ENCODE results near the gene PCDHA7.

DNA sequence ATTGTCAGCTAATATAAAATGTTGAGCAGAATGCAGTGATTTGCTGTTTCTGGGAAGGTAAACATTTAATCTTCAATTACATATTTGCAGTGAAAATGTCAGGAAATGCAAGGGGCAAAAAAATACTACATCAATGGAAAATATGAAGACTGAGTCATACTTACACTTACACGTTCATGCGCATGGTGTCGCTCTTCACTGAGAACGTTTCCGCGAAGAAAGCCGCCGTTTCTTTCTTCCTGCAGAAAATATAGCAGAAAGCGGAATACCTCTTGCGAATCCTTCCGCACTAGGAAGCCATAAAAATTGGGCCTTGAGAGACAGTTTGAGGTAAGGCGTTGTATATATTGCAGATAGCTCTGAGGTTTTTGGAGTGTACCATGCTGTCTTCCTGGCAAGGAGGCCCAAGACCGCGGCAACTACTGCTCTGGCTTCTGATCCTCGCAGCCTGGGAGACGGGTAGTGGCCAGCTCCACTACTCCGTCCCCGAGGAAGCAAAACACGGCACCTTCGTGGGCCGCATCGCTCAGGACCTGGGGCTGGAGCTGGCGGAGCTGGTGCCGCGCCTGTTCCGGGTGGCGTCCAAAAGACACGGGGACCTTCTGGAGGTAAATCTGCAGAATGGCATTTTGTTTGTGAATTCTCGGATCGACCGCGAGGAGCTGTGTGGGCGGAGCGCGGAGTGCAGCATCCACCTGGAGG is 48.0 kb downstream of the PCDHA7 start, which contains the start of gene PCDHA13:
- TF ChIP-seq, protein P1, sequence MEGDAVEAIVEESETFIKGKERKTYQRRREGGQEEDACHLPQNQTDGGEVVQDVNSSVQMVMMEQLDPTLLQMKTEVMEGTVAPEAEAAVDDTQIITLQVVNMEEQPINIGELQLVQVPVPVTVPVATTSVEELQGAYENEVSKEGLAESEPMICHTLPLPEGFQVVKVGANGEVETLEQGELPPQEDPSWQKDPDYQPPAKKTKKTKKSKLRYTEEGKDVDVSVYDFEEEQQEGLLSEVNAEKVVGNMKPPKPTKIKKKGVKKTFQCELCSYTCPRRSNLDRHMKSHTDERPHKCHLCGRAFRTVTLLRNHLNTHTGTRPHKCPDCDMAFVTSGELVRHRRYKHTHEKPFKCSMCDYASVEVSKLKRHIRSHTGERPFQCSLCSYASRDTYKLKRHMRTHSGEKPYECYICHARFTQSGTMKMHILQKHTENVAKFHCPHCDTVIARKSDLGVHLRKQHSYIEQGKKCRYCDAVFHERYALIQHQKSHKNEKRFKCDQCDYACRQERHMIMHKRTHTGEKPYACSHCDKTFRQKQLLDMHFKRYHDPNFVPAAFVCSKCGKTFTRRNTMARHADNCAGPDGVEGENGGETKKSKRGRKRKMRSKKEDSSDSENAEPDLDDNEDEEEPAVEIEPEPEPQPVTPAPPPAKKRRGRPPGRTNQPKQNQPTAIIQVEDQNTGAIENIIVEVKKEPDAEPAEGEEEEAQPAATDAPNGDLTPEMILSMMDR (IDR thresholded peaks at IDR 0.05) = peak; percentile 40 to 65 (median 57)
- no peak for TF ChIP-seq POLR2AphosphoS5 (IDR thresholded peaks at IDR 0.05)
- TF ChIP-seq POLR2A (IDR thresholded peaks at IDR 0.05; ENCODE audit: low read depth) = no peak
- TF ChIP-seq EP300 (IDR thresholded peaks at IDR 0.05) = no peak

Data from esophagus muscularis mucosa (tissue), 4 donors.